ENCODE results near the gene PTPN6.

PTPN6 gene

DNA sequence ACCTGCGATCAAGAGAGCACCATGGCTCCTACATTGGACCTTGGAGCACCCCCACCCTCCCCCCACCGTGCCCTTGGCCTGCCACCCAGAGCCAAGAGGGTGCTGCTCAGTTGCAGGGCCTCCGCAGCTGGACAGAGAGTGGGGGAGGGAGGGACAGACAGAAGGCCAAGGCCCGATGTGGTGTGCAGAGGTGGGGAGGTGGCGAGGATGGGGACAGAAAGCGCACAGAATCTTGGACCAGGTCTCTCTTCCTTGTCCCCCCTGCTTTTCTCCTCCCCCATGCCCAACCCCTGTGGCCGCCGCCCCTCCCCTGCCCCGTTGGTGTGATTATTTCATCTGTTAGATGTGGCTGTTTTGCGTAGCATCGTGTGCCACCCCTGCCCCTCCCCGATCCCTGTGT, 9.4 kb upstream of the PTPN6 start:
- no peak for DNase-seq (ENCODE audit: low spot score)

DNA sequence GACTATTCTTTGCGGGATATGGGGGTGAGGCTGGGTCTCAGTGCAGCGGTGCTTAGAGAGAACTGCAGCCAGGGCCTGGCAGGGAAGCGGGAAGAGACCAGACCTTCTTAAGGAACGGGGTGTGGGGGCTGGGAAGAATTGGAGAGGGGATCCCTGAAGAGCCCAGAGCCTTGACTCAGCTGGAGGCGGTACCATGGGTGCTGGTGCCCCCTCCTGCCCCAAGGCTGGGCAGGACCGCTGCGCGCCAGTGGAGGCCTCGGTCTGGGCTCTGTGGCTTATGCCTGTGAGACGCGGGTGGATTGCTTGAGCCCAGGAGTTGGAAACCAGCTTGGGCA, 8.9 kb upstream of the PTPN6 start:
- DNase-seq (ENCODE audit: low spot score), result no peak

DNA sequence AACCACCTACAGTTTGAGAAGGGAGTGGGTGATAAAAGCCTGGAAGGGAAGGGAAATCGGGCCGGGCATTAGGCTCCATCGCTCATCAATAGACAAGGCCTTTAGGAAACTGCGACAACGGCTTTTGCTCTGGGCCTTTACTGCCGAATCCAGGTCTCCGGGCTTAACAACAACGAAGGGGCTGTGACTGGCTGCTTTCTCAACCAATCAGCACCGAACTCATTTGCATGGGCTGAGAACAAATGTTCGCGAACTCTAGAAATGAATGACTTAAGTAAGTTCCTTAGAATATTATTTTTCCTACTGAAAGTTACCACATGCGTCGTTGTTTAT, 7.8 kb upstream of the PTPN6 start:
- peak; percentile 96 for DNase-seq (ENCODE audit: low spot score)

DNA sequence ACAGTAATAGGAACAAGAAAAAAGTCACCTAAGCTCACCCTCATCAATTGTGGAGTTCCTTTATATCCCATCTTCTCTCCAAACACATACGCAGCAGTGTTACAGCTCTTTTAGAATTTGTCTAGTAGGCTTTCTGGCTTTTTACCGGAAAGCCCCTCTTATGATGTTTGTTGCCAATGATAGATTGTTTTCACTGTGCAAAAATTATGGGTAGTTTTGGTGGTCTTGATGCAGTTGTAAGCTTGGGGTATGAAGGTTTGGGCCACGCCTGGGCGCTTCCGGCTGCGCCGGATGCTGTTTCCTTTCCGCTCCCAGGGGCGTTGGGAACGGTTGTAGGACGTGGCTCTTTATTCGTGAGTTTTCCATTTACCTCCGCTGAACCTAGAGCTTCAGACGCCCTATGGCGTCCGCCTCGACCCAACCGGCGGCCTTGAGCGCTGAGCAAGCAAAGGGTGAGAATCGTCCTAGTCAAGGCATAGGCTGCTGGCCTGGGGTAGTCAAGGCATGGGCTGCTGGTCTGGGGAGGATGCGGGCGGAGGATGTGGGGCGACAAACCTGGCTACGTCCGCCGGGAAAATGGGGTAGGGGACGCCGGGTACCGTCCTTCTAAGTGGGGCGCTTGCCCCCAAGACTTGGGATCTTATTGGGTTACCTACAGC, 7.3 kb upstream of the PTPN6 start, which contains the start of the genes C12orf57 and RNU7-1:
TSS of gene C12orf57 (plus strand) at position 301 of the 659 bp plus-strand sequence. CDS start at position 401, 100 bp downstream.
TSS of gene RNU7-1 (plus strand) at position 95 of the 659 bp plus-strand sequence.
- DNase-seq (ENCODE audit: low spot score), result peak; percentile 89

DNA sequence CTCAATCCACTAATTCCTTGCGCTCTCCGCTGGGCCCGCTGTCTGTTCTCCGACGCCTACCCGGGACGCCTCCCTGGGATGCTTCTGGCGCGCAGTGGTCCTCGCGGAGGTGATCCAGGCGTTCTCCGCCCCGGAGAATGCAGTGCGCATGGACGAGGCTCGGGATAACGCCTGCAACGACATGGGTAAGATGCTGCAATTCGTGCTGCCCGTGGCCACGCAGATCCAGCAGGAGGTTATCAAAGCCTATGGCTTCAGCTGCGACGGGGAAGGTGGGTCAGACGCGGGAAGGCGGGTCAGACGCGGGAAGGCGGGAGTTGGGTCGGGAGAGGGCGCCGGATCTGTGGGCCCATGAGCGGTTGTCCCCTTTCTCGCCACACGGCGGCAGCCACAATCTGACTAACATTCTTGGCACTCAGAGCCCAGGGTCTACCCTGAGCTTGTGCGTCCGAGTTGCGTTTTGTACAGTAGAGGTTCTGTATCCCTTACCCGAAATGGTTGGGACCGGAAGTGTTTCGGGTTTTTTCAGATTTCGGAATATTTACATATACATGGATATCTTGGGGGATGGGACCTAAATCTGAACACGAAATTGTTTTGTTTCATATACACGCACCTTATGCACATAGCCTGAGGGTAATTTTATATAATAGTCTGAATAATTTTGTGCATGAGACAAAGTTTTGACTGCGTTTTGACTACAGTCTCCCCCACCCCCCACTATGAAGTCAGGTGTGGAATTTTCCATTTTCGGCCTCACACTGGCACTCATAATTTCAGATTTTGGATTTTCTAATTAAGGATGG, 6.6 kb upstream of the PTPN6 start:
- DNase-seq (ENCODE audit: low spot score), result peak; percentile 91

DNA sequence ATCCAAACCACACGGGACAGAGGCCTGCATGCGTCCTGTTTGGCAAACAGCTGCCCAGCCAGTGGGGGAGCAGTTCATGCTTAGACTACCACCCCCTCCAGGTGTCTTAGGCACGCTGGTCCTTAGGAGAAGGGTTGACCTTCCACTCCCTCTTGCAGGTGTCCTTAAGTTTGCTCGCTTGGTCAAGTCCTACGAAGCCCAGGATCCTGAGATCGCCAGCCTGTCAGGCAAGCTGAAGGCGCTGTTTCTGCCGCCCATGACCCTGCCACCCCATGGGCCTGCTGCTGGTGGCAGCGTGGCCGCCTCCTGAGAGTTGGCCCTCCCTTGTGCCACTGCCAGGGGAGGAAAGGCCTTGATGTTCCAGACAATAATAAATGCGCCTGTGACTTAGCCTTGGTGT, 5.5 kb upstream of the PTPN6 start:
- no peak for DNase-seq (ENCODE audit: low spot score)

DNA sequence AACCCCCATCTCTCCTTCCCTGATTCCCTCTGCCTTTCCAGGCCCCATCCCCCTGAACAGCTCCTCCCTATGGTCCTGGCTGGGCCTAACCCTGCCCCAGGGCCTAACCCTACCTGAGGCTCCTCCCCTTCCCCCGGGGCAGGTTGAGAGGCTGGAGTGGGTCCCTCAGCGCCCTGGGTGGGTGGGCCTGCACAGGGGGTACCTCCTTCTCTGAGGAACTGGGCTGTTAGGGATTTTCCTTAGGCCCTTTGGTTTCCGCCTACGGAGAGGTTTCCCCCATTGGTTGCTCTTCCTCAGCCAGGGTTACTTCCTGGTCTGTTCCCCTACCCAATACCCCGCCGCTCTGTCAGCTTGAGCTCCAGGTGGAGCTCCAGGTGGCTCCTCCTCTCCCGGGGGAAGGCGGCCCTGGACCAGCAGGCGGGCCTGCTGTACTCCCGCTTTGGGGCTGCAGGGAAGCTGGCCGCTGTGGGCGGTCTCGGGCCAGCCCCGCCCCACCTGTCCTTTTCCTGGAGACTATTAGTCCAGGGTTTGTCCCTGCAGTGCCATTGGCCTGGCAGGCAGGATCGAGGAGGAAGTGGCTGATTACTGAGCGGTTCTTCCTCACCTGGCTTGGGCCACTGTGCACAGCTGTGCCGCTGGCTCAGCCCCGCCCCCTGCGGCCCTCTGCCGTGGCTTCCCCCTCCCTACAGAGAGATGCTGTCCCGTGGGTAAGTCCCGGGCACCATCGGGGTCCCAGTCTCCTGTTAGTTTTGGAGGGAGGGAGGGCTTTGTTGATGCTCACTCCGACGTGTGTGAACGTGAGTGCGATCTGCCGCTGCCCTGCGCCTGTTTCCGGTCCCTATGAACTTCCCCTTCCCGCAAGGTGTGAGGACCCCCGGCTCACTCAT, 4.9 kb upstream of the PTPN6 start:
- no peak for DNase-seq (ENCODE audit: low spot score)

DNA sequence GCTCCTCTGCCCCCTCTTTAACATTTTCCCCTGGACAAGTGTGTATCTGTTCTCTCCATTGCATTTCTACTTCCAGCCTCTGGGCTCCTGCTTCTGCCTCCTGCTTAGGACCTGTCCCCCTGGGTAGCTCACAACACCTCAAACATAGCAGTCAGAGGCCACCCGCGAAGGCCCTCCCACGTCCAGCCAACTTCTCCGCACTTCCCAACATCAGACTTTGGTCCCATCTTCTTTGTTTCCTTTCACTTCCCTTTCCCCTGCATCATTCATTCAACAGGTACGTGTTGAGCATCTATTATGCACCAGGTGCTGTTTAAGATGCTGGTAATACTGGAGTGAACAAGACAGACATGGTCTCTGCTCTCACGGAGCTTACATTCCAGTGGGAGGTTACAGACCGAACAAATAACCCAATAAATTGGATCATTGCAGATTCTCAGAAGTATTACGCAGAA, 4.2 kb upstream of the PTPN6 start:
- no peak for DNase-seq (ENCODE audit: low spot score)

DNA sequence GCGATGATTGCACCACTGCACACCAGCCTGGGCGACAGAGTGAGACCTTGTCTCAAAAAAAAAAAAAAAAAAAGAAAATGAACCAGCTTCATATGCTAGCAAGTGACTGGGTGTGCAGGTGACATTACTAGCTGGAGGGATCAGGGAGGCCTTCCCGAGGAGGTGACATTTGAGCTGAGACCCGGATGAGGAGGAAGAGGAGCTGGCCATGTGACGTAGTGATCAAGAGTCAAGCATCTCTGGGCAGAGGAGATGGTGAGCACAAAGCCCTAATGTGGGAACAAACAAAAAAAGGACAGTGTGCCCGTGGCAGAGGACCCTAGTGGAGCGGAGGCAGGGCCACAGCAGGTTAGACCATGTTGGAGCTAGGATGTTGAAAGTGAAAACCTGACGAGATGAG, 3.5 kb upstream of the PTPN6 start:
- no peak for DNase-seq (ENCODE audit: low spot score)

DNA sequence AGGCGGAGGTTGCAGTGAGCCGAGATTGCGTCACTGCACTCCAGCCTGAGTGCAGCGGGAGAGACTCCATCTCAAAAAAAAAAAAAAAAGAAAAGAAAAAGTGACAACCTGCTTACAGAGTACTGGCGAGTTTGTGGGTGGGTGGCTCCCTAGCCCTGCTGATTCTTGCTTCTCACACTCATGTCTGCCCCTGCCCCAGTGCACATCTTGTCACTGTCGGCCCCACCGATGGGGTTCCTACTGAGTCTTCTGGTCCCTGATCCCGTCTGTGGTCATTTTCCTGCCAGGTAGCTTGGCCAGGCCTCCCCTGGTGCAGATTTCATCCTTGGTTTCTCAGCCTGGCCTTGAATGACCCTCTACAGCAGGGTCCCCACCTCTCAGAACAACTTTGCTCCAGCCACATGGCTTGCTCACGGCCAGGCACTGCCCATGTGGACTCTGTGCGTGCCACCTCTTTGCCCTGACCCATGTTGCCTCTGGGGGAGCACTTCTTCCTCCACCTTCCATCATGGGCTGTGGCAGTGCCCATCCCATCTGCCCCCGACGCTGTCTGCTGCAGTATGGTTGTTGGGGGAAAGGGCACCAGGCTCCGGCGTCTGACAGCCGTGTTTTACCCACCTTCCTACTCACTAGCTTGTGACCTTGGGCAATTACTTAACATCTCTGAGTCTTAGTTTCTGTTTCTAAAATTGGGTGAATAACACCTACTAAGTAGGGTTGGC, 2.1 kb upstream of the PTPN6 start:
- no peak for DNase-seq (ENCODE audit: low spot score)

DNA sequence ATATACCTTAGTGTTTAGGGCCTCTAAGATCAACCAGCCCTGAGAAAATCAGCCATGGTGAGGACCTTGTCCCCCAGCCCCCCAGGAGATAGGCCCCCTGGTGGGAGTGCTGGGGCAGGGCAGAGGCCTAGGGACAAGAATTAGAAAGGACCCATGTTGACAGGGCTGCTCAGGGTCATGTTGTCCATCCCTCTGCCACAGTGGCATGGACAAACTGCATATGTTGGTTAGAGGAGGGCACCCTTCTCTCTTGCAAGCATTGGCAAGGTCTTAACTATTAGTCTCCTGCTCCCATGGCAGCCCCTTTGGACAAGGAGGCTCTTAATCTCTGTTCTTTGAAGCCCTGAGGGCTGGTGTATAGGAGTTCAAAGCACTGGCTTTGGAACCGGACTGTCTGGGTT, 755 bp upstream of the PTPN6 start:
- no peak for DNase-seq (ENCODE audit: low spot score)

DNA sequence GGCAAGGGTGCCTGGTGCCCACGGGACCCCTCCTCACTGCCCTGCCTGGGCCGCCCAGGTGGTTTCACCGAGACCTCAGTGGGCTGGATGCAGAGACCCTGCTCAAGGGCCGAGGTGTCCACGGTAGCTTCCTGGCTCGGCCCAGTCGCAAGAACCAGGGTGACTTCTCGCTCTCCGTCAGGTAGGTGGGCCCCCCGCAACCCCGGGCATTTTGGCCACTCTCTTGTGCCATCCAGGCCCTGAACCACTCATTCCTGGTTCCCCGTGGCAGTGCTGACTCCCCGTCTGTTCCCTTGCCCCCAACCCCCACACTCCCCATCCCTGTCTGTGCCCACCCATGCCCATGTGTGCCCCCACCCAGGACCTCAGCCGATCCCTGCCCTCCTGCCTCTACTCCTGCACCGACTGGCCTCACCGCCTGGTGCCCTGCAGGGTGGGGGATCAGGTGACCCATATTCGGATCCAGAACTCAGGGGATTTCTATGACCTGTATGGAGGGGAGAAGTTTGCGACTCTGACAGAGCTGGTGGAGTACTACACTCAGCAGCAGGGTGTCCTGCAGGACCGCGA, 480 bp downstream of the PTPN6 start:
- no peak for DNase-seq (ENCODE audit: low spot score)

DNA sequence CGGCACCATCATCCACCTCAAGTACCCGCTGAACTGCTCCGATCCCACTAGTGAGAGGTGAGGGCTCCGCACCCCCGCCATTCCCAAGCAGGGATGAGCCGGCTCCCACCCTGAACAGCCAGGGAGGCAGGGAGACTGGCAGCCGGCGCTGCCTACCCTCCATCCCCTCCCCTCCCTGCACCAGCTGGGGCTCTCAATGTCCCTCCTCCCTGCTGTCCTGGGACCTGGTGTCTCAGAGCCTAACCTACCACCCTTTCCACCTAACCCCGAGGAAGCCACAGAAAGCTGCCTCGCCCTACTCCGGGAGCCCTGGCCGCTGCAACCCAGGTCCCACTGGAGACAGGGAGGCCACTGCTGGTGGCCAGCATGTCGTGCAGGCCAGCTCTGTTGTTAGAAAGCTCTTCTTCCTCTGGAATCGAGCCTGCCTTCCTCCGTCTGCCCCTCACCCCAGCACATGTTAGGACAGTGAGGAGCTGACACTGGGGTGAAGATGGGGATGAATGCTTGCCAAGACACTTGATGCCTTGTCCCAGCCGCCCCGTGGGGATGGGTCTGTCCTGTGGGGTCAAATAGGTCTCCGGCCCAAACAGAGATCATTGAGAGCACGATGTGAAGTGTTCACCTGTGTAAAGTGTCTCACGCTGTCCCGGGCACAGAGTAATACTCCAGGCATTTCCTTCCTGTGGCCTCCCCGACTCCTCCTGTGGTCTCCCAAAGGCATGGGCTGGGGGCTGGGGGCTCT, 1.1 kb downstream of the PTPN6 start:
- no peak for DNase-seq (ENCODE audit: low spot score)

DNA sequence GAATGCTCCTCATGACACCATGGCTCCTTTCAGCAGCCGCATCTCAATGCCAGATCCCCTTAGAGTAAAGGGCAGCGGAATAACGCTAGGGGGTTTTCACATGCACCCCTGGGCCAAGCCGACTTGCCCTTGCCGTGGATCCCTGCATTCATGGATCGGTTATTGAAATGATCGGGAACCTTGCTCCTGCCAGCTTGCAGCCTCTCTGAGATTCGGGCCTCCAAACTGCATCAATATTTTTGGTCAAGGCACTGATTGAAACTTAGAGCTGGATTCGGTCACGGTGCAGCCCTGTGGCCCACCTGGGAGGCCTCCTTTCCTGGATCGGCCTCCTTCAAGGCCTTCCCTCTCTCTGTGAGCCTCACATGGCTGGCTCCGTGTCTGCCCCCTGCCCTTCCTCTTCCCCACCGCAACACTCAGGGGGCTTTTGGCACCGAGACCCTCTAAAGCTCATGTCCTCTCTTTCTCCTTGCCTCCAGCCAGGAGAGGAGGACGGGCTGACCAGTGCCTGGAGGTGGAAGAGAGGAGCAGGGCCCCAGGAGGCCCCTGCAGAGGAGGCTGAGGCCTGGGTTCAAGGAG, 1.8 kb downstream of the PTPN6 start:
- DNase-seq (ENCODE audit: low spot score), result no peak

DNA sequence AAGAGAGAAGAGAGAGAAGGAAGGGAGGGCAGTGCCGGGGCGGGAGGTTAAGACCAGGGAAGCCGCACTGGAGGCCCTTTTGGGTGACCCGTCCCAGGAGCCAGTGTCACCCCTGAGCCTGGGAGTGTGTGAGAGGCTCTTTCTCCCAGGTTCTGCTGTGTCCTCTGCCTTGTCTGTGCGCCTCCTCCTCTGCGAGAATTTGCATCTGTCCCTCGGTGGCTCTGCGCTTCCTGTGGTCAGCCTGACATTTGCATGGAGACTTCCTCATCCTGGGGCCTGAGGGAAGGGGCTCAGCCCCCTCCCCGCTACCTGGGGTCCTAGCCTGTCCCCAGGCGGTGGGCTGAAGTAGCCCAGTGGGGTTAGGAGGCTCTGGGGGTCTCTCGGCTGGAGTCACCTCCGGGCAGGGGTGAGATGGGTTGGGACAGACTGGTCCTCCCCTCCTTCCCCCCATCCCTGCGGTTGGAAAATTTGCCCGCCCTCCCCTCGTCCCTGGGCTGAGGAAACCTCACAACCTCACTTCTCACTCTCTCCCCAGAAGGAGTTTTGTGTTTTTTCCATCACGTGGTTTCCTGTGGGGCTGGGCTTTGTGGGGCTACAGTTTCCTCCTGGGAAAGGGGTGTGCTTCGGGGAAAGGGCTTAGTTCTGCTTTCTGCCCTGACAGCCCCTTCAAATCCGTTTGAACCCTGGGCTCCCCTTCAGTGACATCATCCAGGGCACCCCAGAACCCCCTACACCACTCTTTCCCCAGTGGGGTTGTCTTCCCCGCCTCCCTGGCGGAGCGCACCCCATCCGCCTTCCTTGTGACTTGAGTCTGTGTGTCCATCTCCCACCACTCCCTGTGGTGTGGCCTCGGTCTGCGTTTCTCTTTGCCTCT, 2.5 kb downstream of the PTPN6 start:
- no peak for DNase-seq (ENCODE audit: low spot score)

DNA sequence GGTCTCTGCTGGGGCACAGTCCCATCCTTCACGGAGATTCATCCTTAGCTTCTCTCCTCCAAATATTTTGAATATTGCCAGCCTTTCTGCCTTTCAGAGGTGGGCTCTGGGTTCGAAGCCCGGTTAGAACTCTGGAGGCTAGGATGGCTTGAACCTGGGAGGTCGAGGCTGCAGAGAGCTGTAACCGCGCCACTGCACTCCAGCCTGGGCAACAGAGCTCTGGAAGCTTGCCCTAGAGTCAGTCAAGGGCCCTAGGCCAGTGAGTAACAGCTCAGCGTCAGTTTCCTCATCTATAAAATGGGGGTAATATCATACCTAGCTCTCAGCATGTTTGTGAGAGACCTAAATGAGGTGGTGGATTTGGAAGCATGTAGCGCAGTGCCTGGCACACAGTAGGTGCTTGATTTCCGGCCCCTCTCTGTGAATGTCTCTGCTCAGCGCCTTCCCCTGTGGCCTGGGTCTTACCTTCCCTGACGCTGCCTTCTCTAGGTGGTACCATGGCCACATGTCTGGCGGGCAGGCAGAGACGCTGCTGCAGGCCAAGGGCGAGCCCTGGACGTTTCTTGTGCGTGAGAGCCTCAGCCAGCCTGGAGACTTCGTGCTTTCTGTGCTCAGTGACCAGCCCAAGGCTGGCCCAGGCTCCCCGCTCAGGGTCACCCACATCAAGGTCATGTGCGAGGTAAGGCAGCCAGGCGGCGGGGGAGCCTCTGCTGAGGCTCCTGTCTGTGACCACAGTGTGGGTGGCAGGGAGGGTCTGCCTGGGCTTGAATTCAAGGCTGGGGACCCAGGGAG, 3.4 kb downstream of the PTPN6 start:
- no peak for DNase-seq (ENCODE audit: low spot score)

DNA sequence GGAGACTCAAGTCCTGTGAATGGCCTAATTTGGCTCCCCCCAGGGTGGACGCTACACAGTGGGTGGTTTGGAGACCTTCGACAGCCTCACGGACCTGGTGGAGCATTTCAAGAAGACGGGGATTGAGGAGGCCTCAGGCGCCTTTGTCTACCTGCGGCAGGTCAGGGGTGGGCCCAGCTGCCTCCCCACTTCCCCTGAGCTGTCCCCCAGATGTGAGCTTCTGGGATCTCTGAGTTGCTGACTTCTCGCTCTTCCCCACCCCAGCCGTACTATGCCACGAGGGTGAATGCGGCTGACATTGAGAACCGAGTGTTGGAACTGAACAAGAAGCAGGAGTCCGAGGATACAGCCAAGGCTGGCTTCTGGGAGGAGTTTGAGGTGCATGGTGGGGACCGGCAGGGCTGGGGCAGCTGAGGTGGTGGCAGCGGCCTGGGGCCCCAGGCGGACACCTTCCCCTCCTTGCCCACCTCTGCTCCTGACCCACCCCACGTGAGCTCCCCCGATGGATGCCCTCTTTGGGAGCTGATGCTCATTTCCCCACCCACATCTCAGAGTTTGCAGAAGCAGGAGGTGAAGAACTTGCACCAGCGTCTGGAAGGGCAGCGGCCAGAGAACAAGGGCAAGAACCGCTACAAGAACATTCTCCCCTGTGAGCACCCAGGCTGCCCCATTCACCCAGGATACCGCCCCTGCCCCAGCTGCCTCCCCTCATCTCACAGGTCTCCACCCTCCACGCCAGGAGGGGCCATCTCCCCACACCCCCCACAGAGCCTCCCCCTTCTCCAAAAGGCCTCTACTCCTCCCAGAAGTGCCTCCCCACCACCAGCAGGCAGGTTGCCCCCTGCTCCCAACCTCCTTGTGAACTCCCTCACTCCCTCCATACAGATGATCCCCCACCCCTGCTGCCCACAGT, 4.2 kb downstream of the PTPN6 start:
- DNase-seq (ENCODE audit: low spot score), result no peak

Measured in putamen (tissue), 1 donor.